Left lung (tissue), 10 donors: ENCODE measurements around the gene B3GAT1. TPM values are rescaled to one million over a fixed set of nuclear protein-coding genes. Genes with fewer than 3 reads are reported as not detected.

Source experiments
- ATAC-seq: fragments of 200-7000 bp; cut with Tn5 transposase; one replicate; pipeline ENCODE4 v1.9.1; 2020; ENCODE audit warnings: moderate library complexity
- DNase-seq, 4 donors: peaks; one replicate each; pipeline ENCODE4 v3.0.0-alpha.2; 2013 to 2020
- H3K27ac ChIP-seq, 2 donors: fragments of 200-600 bp; sonication (generic) in 1 of 2; one replicate each; pipeline versions ENCODE4 v1.5.0 to v1.8.0; 2020 to 2021
- H3K27me3 ChIP-seq, 2 donors: fragments of 200-600 bp; sonication (generic) in 1 of 2; one replicate each; pipeline versions ENCODE4 v1.5.0 to v1.8.0; 2020 to 2021
- H3K36me3 ChIP-seq, 2 donors: fragments of 200-600 bp; sonication (generic) in 1 of 2; one replicate each; pipeline versions ENCODE4 v1.5.0 to v1.8.0; 2020 to 2021
- H3K4me1 ChIP-seq, 2 donors: fragments of 200-600 bp; one replicate each; pipeline ENCODE4 v1.8.0; 2021
- H3K4me3 ChIP-seq, 2 donors: fragments of 200-600 bp; sonication (generic) in 1 of 2; one replicate each; pipeline versions ENCODE4 v1.5.0 to v1.8.0; 2020 to 2021; ENCODE audit warnings: mild to moderate bottlenecking in 1 of 2
- H3K9me3 ChIP-seq, 2 donors: fragments of 200-600 bp; sonication (generic) in 1 of 2; one replicate each; pipeline versions ENCODE4 v1.5.0 to v1.8.0; 2020 to 2021
- intact Hi-C, 2 donors: fragments of 100-400 bp; cut with DNase I; formaldehyde crosslinking; loops; one replicate each; pipeline versions ENCODE4 v1.11.2 to v1.14.2; 2022
- polyA plus RNA-seq, 6 donors: library from polyadenylated mRNA; unstranded; fragments of 120-200 nt; gene quantifications; one replicate each; pipeline ENCODE4 v1.2.1, GENCODE V29; 2013; ENCODE audit not compliant: insufficient read length in 6 of 6
- total RNA-seq, 2 donors: library from RNA; stranded (reverse); fragmentation: NEBNext Ultra II Directional; extraction: Animal tissue kit (Norgen Biotek cat#: 25700); gene quantifications; one replicate each; pipeline ENCODE4 v1.2.1, GENCODE V29; 2021
- TF ChIP-seq, protein P1 (sequence below), 2 donors: fragments of 200-600 bp; sonication (generic) in 1 of 2; IDR thresholded peaks; one replicate each; pipeline versions ENCODE4 v1.5.0 to v1.8.0; 2021; ENCODE audit warnings: antibody characterized with exemption in 2 of 2
- donor health status: DM: no; HTN: yes; CAD: no.
- donor health status: DM: no; HTN: no; CAD: no.

B3GAT1 gene
- total and polyA plus RNA-seq, 8 donors: 0.30 to 0.99 (median 0.48) TPM

DNA sequence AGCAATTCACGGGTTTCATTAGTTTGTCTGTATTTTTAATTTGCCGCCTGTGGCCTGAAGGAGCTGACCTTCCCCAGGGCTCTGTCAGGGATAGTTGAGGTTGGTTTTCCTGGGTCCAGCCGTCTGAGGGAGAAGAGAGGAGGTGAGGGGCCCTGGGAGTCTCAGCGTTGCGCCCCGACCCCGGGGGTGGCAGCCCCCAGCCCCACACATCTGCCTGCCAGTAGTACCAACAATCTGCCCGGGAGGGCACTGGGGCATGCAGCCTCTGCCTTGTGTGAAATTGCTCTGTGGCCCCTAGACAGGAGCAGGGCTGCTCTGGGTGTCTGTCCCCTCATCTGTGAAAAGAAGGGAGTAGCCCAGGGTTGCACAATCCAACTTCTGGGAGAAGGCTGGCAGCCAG, 6.6 kb downstream of the B3GAT1 start:
- Histone ChIP-seq H3K4me1 (no peaks in the 10 kb centered on the region), H3K36me3 (no peaks in the 10 kb centered on the region), H3K27ac (no peak overlapping the region), H3K4me3 (no peak overlapping the region), H3K27me3 (peaks cover 3 to 74% of the 10 kb centered on the region in 2 donors), H3K9me3 (no peaks in the 10 kb centered on the region)
- TF ChIP-seq, protein P1, sequence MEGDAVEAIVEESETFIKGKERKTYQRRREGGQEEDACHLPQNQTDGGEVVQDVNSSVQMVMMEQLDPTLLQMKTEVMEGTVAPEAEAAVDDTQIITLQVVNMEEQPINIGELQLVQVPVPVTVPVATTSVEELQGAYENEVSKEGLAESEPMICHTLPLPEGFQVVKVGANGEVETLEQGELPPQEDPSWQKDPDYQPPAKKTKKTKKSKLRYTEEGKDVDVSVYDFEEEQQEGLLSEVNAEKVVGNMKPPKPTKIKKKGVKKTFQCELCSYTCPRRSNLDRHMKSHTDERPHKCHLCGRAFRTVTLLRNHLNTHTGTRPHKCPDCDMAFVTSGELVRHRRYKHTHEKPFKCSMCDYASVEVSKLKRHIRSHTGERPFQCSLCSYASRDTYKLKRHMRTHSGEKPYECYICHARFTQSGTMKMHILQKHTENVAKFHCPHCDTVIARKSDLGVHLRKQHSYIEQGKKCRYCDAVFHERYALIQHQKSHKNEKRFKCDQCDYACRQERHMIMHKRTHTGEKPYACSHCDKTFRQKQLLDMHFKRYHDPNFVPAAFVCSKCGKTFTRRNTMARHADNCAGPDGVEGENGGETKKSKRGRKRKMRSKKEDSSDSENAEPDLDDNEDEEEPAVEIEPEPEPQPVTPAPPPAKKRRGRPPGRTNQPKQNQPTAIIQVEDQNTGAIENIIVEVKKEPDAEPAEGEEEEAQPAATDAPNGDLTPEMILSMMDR (IDR thresholded peaks at IDR 0.05): no peak
- ATAC-seq: no peak
- DNase-seq: no peak
- intact Hi-C loops: no loop called here

DNA sequence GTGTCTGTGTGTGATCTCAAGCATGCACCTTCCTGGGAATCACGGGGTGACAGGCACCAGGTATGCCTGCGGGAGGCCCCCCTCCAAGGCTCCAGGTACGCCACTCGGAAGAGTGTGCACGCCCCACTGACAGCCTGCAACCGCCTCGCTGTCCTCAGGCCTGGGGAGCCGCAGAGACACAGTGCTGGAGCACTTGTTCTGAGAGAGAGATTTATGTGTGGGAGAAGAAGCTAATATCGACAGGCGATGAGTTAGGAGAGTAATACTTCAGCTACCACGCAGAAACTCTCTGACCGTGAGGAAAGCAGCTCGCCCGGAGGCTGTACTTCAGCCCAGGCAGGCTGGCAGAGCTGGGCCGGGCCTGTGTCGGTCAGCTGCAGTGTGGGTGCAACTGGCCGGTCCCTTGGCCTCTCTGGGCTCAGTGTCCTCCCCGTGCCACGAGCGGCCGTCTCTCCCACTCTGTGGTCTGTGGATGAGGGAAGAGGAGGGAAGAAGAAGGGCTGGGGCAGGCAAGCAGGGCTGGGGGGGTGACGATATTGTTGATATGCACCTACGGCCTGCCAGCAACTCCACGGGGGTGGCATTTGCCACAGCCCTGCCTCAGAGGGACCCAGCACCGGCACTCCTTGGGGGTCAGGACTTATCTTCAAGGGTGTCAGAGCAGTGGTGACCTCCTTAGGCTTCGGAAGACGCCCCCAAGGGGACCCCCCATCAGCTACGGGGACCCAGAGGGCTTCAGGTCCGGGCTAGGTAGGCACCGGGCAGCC, 7.3 kb downstream of the B3GAT1 start:
- DNase-seq (no peak), ATAC-seq (no peak)
- Histone ChIP-seq H3K4me1 (no peaks in the 10 kb centered on the region), H3K36me3 (no peaks in the 10 kb centered on the region), H3K9me3 (no peaks in the 10 kb centered on the region), H3K27me3 (peaks cover 0 to 74% of the 10 kb centered on the region in 2 donors), H3K27ac (no peak overlapping the region), H3K4me3 (no peak overlapping the region)
- TF ChIP-seq, protein P1 (IDR thresholded peaks at IDR 0.05): no peak
- intact Hi-C loops: no loop called here

DNA sequence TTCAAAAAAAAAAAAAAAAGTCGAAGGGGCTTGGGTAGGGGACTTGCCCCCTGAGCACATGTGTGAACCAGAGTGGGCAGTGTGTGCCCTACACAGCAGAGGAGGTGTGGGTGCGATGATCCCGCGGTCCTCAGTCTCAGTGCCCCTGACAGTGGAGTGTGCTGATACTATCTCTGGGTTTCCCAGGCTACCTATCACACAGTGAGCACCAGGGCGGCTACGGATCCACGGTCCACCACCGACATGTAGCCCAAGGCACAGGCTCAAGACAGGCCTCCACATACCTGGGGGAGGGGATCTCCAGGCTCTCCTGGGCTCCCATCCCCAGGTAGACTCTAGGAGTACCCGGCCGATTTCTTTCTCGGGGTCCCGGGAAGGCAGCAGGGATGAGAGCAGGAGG, 9.1 kb downstream of the B3GAT1 start:
- no peak overlapping the region for H3K27ac ChIP-seq
- peaks cover 0 to 78% of the 10 kb centered on the region in 2 donors for H3K27me3 ChIP-seq
- no peak for ATAC-seq
- no peak for DNase-seq
- H3K4me3 ChIP-seq: no peak overlapping the region
- no peaks in the 10 kb centered on the region for H3K4me1 ChIP-seq
- no peaks in the 10 kb centered on the region for H3K9me3 ChIP-seq
- no peaks in the 10 kb centered on the region for H3K36me3 ChIP-seq
- intact Hi-C loops: no loop called here
- TF ChIP-seq, protein P1 (IDR thresholded peaks at IDR 0.05): no peak

DNA sequence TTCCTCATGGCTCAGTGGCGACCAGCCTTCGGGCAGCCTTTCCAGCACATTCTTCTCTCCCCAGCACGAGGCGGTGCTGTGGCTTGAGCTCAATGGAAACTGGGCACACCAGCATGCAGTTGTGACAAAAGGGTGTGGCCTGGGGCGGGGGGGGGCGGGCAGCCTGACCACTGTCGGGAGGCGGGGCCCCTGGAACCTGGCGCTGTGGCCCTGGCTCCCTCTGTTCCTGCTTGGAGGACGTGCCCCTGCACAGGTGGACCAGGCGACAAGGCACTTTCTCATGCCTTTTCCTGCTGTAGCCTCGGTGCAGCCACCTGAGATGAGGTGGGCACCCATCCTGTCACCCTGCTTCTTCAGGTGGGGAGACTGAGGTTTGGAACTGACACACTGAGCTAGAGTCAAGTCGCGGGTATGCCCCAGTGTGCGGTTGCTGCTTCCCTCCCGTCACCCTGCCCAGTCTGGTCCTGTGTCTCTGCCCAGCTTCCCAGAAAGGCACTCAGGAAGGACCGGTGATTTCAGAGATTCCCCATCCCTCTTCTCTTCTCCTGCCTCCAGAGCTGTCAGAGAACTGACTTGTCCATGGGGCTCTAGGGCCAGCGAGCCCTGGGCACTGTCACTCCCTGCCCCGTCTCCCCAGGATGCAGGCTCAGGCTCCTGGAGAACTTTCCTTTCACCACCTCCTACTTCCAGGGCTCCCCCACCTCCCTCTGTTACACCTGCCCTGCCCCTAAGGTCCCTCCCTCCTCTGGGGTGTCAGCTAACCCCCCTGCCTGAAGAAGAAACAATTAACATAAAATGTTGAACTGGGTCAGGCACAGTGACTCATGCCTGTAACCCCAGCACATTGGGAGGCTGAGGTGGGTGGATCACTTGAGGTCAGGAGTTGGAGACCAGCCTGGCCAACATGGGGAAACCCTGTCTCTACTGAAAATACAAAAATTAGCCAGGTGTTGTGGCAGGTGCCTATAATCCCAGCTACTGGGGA, 9.9 kb downstream of the B3GAT1 start:
- no peaks in the 10 kb centered on the region for H3K4me1 ChIP-seq
- no peak overlapping the region for H3K27ac ChIP-seq
- no peak overlapping the region for H3K4me3 ChIP-seq
- H3K36me3 ChIP-seq: no peaks in the 10 kb centered on the region
- H3K9me3 ChIP-seq: no peaks in the 10 kb centered on the region
- DNase-seq: no peak
- TF ChIP-seq, protein P1 (IDR thresholded peaks at IDR 0.05): no peak
- H3K27me3 ChIP-seq: peaks cover 0 to 78% of the 10 kb centered on the region in 2 donors
- intact Hi-C loops: no loop called here
- no peak for ATAC-seq

DNA sequence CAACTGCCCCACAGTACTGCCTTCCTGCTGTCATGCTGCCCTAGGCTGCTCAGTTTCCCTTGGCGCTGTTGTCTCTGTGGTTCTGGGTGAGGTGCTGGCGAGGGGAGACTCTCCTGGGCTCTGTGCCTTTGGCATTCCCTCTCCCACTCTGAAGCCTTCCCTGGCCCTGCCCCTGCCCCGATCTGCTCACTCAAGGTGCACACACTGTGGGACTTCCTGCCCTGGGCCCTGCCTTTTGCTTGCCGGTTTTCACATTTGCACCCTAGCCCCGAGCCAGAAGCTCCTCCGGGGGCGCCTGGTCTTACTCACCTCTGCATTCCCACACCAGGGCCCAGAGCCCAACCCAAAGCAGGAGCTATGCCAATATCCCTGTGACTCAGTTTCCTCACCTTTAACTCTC, 12.0 kb downstream of the B3GAT1 start:
- no peak overlapping the region for H3K4me3 ChIP-seq
- H3K27me3 ChIP-seq: peaks cover 0 to 60% of the 10 kb centered on the region in 2 donors
- H3K9me3 ChIP-seq: no peaks in the 10 kb centered on the region
- TF ChIP-seq, protein P1 (IDR thresholded peaks at IDR 0.05): no peak
- ATAC-seq: no peak
- no peaks in the 10 kb centered on the region for H3K4me1 ChIP-seq
- intact Hi-C loops: no loop called here
- no peak overlapping the region for H3K27ac ChIP-seq
- DNase-seq: no peak
- no peaks in the 10 kb centered on the region for H3K36me3 ChIP-seq
